GM12865 (cell line): ENCODE data around the gene SCGB1D4.

Source experiments
- DNase-seq: peaks from one replicate; pipeline ENCODE4 v3.0.0; 2010; ENCODE audit warnings: low read depth
- H3K4me3 ChIP-seq: 2 replicates; pipeline ENCODE4 v1.5.1; 2011; ENCODE audit warnings: mild to moderate bottlenecking, low read depth, low read length, control low read depth
- TF ChIP-seq, protein P1 (sequence below): IDR thresholded peaks from 2 replicates; pipeline ENCODE4 v1.5.1; 2011; ENCODE audit warnings: low read length, control low read depth, low read depth, inconsistent platforms; ENCODE audit not compliant: insufficient read depth; ENCODE audit errors: missing control alignments

SCGB1D4 gene

DNA sequence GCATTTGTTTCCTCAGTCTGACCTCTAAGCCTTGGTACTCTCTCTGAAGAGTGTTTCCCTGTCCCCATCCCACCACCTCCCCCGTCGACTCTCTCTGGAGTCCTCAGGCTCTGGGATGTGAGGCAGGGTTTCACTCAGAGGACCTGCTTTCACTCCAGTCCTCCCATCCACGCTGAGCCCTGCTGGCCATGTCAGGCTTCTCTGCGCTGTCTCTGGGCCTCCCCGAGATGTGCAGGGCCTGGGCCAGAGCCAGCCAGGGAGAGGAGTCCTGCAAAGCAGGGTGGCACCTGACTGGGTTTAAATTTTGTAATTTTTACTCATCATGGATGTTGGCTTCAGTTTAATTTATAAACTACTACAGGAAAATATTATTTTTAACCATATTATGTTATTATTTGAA lies 25.6 kb downstream of the SCGB1D4 start:
- no peak for DNase-seq
- TF ChIP-seq, protein P1, sequence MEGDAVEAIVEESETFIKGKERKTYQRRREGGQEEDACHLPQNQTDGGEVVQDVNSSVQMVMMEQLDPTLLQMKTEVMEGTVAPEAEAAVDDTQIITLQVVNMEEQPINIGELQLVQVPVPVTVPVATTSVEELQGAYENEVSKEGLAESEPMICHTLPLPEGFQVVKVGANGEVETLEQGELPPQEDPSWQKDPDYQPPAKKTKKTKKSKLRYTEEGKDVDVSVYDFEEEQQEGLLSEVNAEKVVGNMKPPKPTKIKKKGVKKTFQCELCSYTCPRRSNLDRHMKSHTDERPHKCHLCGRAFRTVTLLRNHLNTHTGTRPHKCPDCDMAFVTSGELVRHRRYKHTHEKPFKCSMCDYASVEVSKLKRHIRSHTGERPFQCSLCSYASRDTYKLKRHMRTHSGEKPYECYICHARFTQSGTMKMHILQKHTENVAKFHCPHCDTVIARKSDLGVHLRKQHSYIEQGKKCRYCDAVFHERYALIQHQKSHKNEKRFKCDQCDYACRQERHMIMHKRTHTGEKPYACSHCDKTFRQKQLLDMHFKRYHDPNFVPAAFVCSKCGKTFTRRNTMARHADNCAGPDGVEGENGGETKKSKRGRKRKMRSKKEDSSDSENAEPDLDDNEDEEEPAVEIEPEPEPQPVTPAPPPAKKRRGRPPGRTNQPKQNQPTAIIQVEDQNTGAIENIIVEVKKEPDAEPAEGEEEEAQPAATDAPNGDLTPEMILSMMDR, result no peak
- no peak overlapping the region for H3K4me3 ChIP-seq

DNA sequence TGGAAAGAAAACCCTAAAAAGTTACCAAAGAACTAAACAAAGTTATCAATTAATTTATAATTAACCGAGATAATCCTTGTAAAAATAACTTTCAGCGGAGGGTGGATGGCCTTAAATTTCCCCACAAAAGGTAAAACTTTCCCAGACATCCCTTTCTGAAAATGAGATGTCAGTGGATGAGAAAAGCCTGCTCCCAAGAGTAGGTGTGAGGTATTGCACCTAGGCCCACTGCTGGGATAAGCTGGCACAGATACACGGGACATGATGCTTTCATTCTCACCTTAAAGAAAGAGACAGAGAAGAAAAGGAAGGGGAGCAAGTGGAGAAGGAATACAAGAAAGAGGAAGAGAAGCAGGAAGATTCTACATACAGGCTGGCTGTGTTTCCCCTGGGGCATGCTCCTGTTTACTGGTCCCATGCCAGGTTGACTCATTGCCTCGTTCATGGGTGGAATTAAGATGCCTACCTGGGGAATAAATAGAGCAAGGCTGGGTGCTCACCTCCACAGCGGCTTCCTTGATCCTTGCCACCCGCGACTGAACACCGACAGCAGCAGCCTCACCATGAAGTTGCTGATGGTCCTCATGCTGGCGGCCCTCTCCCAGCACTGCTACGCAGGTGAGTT lies 29.1 kb downstream of the SCGB1D4 start, which contains the start of gene SCGB2A2:
Gene SCGB2A2, plus strand, starts transcription at position 505 of the 625 bp plus-strand sequence. Its CDS starts 59 bp downstream, at position 564.
- TF ChIP-seq, protein P1, result peak; percentile 22
- no peak within 1 kb of the TSS for H3K4me3 ChIP-seq
- DNase-seq, result no peak

DNA sequence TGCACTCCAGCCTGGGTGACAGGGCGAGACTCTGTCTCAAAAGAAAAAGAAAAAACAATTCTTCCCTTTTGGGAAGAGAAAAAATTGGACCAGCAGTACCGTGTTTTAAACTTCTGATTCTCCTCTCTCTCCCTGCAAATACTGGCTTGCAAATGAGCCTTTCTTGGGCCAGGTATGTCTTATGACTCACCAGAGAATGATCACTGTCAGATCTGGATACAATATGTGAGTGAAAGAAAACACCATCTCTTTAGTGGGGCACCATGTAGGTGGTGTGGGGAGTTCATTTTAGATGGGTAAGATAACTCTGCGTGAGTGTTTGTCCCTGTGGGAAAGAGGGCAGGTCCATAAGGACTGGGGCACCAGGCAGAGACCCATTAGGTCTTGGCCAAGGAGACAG lies 31.3 kb downstream of the SCGB1D4 start:
- no peak for DNase-seq
- H3K4me3 ChIP-seq, result no peak overlapping the region
- TF ChIP-seq, protein P1, result no peak

DNA sequence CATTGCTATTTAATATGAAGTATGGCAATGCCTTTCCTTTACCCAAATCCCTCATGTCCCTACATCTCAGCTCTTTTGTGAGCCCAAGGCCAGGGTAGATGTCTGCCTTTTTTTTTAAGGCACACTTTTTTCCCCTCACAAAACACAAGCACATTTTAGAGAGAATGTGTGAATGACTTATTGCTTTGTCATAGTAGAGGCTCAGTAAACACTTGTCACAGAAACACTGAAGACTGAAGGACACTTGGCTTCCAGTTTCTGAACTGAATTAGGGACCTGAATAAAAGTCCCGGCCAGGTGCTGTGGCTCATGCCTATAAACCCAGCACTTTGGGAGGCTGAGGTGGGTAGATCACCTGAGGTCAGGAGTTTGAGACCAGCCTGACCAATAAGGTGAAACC lies 31.8 kb downstream of the SCGB1D4 start:
- no peak overlapping the region for H3K4me3 ChIP-seq
- TF ChIP-seq, protein P1, result no peak
- DNase-seq, result no peak

DNA sequence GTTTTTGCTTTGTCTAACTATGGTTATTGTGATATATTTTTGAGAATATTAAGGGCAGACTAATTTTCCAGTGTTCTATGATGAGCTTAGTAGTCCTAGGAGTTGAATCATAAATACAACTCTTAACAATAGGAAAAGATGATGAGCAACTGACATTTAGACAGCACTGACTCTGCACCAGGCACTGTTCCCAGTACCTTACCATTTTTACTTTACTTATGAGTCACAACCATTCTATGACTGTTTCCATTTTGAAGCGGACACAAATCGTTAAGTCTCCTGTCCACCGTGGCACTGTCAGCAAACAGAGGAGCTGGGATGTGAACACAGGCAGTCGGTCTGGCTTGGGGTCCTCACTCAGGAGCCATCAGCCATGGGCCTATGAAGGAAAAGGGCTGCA lies 32.3 kb downstream of the SCGB1D4 start:
- DNase-seq, result no peak
- TF ChIP-seq, protein P1, result no peak
- H3K4me3 ChIP-seq, result no peak overlapping the region

DNA sequence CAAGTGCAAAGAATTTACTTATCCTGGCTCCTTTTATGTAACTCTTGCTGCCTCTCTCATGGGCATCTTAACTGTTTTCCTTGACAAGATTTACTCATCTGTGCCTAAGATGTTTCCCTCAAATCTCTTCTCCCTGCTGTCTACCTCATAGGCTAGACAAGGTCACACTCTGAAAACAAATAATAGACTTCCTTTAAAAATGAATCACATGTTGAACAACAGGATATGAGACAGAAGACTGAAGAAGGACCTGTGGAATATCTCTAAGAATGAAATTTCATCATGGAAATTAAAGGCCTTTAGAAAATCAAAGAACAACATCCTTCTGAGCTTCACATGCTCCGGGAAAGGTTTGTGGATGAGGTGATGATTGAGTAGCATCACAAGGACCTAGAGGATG lies 34.9 kb downstream of the SCGB1D4 start:
- TF ChIP-seq, protein P1, result no peak
- no peak overlapping the region for H3K4me3 ChIP-seq
- no peak for DNase-seq
